Calu3 (cell line): Measurements from ENCODE around the gene CFAP299. TPM values are rescaled to one million over a fixed set of nuclear protein-coding genes. Genes with fewer than 3 reads are reported as not detected.

Experiments used
- BruUV-seq: library from RNA; stranded (reverse); fragments of 400-500 nt; replicated peaks from 2 replicates; lab custom pipeline; 2021; lab: Mats Ljungman, UMichigan
- CTCF ChIA-PET: fragments of 300-600 bp; sonication (Branson Sonifier 250); formaldehyde crosslinking; loops from one replicate; lab custom pipeline; 2022; ENCODE audit warnings: antibody characterized with exemption; lab: Charles Lee
- DNase-seq: peaks from one replicate; pipeline ENCODE4 v3.0.0; 2022
- H3K27ac Mint-ChIP-seq: one replicate; pipeline ENCODE4 v1.8.0; 2022; ENCODE audit warnings: mixed read lengths; ENCODE audit not compliant: unreplicated experiment
- H3K27me3 Mint-ChIP-seq: one replicate; pipeline ENCODE4 v1.8.0; 2022; ENCODE audit warnings: mixed read lengths; ENCODE audit not compliant: unreplicated experiment
- H3K36me3 Mint-ChIP-seq: one replicate; pipeline ENCODE4 v1.8.0; 2022; ENCODE audit warnings: mild to moderate bottlenecking, moderate library complexity, mixed read lengths; ENCODE audit not compliant: insufficient read depth, unreplicated experiment
- H3K4me1 Mint-ChIP-seq: one replicate; pipeline ENCODE4 v1.8.0; 2022; ENCODE audit warnings: mild to moderate bottlenecking, low read depth, mixed read lengths; ENCODE audit not compliant: unreplicated experiment
- H3K4me3 Mint-ChIP-seq: one replicate; pipeline ENCODE4 v1.8.0; 2022; ENCODE audit warnings: mild to moderate bottlenecking, low read depth, moderate library complexity, mixed read lengths; ENCODE audit not compliant: unreplicated experiment
- H3K9me3 Mint-ChIP-seq: one replicate; pipeline ENCODE4 v1.8.0; 2022; ENCODE audit warnings: low read depth, mixed read lengths; ENCODE audit not compliant: unreplicated experiment
- CTCF ChIP-seq: fragments of 200-600 bp; IDR thresholded peaks from one replicate; pipeline ENCODE4 v1.8.0; 2022; ENCODE audit warnings: antibody characterized with exemption; ENCODE audit not compliant: unreplicated experiment
- intact Hi-C: fragments of 100-400 bp; cut with micrococcal nuclease; formaldehyde crosslinking; loops from one replicate; pipeline ENCODE4 v1.10.0; 2022; ENCODE audit not compliant: unreplicated experiment
- total RNA-seq: library from RNA; stranded (reverse); gene quantifications from 2 replicates; pipeline ENCODE4 v1.2.3, GENCODE V29; 2022

The CFAP299 gene
- total RNA-seq, 1 experiment from 2014 or later = not detected

GRCh38 chr4:80839281-80839680 lies 503.8 kb downstream of the CFAP299 start:
- CTCF ChIA-PET = no interaction called here
- no TSS peak for BruUV-seq
- TF ChIP-seq CTCF = no peak
- Mint-ChIP-seq H3K9me3 (no peaks in the 10 kb centered on the region), H3K4me1 (no peaks in the 10 kb centered on the region), H3K4me3 (no peak overlapping the region), H3K27ac (no peak overlapping the region), H3K27me3 (no peaks in the 10 kb centered on the region), H3K36me3 (no peaks in the 10 kb centered on the region)
- no peak for DNase-seq
- intact Hi-C loops = no loop called here

- Mint-ChIP-seq H3K4me1 (no peaks in the 10 kb centered on the region), H3K4me3 (no peak overlapping the region), H3K9me3 (no peaks in the 10 kb centered on the region), H3K27ac (no peak overlapping the region), H3K36me3 (no peaks in the 10 kb centered on the region), H3K27me3 (no peaks in the 10 kb centered on the region)
- intact Hi-C loops = no loop called here
- BruUV-seq = no TSS peak
- no peak for DNase-seq
- TF ChIP-seq CTCF = no peak
- CTCF ChIA-PET = no interaction called here
Measured at GRCh38 chr4:80839792-80840191, 504.3 kb downstream of the CFAP299 start.

GRCh38 chr4:80840396-80840795 lies 504.9 kb downstream of the CFAP299 start:
- Mint-ChIP-seq H3K9me3 (peaks cover 2% of the 10 kb centered on the region), H3K27ac (no peak overlapping the region), H3K27me3 (no peaks in the 10 kb centered on the region), H3K4me1 (no peaks in the 10 kb centered on the region), H3K4me3 (no peak overlapping the region), H3K36me3 (no peaks in the 10 kb centered on the region)
- CTCF ChIA-PET = no interaction called here
- TF ChIP-seq CTCF = no peak
- DNase-seq = no peak
- intact Hi-C loops = no loop called here
- BruUV-seq = no TSS peak

- H3K36me3 Mint-ChIP-seq = no peaks in the 10 kb centered on the region
Measured at GRCh38 chr4:80841587-80842281, 506.2 kb downstream of the CFAP299 start.

More at GRCh38 chr4:80841587-80842281, 506.2 kb downstream of the CFAP299 start:
- TF ChIP-seq CTCF = no peak
- Mint-ChIP-seq H3K9me3 (peaks cover 2% of the 10 kb centered on the region), H3K4me1 (no peaks in the 10 kb centered on the region), H3K27me3 (no peaks in the 10 kb centered on the region), H3K4me3 (no peak overlapping the region), H3K27ac (no peak overlapping the region)
- DNase-seq = no peak
- CTCF ChIA-PET = no interaction called here
- BruUV-seq = no TSS peak
- intact Hi-C loops = no loop called here
